GM12878 (cell line): ENCODE data around the gene MAST4. TPM values are rescaled to one million over a fixed set of nuclear protein-coding genes. Genes with fewer than 3 reads are reported as not detected.

Source experiments
- ATAC-seq: fragments of 200-7000 bp; cut with Tn5 transposase; 3 replicates; pipeline ENCODE4 v1.9.1; 2020; ENCODE audit warnings: mild to moderate bottlenecking, moderate library complexity
- BruUV-seq: library from RNA; stranded (reverse); fragments of 400-500 nt; replicated peaks from 2 replicates; lab custom pipeline; 2021; lab: Mats Ljungman, UMichigan
- CTCF ChIA-PET: fragments of 300-600 bp; sonication (Branson Sonifier 250); formaldehyde crosslinking; extraction: SDS; loops from one replicate; lab custom pipeline; 2021; ENCODE audit warnings: inconsistent platforms; lab: Yijun Ruan, JAX
- POLR2A ChIA-PET: fragments of 350-600 bp; formaldehyde crosslinking; extraction: SDS; loops from one replicate; lab custom pipeline; 2021; ENCODE audit warnings: inconsistent platforms; lab: Charles Lee
- RAD21 ChIA-PET: fragments of 300-600 bp; sonication (Branson Sonifier 250); formaldehyde crosslinking; loops from one replicate; lab custom pipeline; 2023; ENCODE audit warnings: antibody characterized with exemption; ENCODE audit not compliant: unreplicated experiment; lab: Charles Lee
- SMC1A ChIA-PET: fragments of 300-600 bp; sonication (Branson Sonifier 250); formaldehyde crosslinking; loops from one replicate; lab custom pipeline; 2023; ENCODE audit not compliant: unreplicated experiment, uncharacterized antibody; lab: Charles Lee
- DNase-seq: peaks from one replicate; pipeline ENCODE4 v3.0.0-alpha.2; 2011; ENCODE audit warnings: low read depth, low spot score
- FAIRE-seq: peaks from 3 replicates; lab custom pipeline; 2011; peaks lifted over from hg19 to GRCh38; lab: Jason Lieb, UNC
- H2AFZ ChIP-seq: 2 replicates; pipeline ENCODE4 v1.6.0; 2011; ENCODE audit warnings: low read depth, low read length, control low read depth; ENCODE audit not compliant: control insufficient read depth
- H3K27ac ChIP-seq: 2 replicates; pipeline ENCODE4 v1.5.1; 2011; ENCODE audit warnings: control low read depth; ENCODE audit not compliant: control insufficient read depth, insufficient read depth
- H3K27me3 ChIP-seq, 2 experiments: replicated peaks in 1 of 2; 2 replicates each; pipeline versions ENCODE4 v1.6.0 to v1.6.1; 2011; ENCODE audit warnings: low read length in 1 of 2; ENCODE audit not compliant: control insufficient read depth in 2 of 2, insufficient read depth in 2 of 2
- H3K36me3 ChIP-seq, 2 experiments: 2 replicates each; pipeline ENCODE4 v1.5.1; 2011; ENCODE audit warnings: low read length in 1 of 2; ENCODE audit not compliant: control insufficient read depth in 2 of 2, insufficient read depth in 2 of 2
- H3K4me1 ChIP-seq: 2 replicates; pipeline ENCODE4 v1.6.1; 2011; ENCODE audit warnings: mild to moderate bottlenecking, low read length, moderate library complexity, mixed read lengths; ENCODE audit not compliant: control insufficient read depth, insufficient read depth
- H3K4me2 ChIP-seq: 2 replicates; pipeline ENCODE4 v1.6.0; 2011; ENCODE audit warnings: control low read depth; ENCODE audit not compliant: control insufficient read depth, insufficient read depth
- H3K4me3 ChIP-seq: fragments of 200-600 bp; sonication (generic); 2 replicates; pipeline ENCODE4 v1.5.1; 2016
- H3K79me2 ChIP-seq: 2 replicates; pipeline ENCODE4 v1.6.0; 2011; ENCODE audit warnings: low read length; ENCODE audit not compliant: control insufficient read depth, insufficient read depth
- H3K9ac ChIP-seq: 2 replicates; pipeline ENCODE4 v1.8.0; 2011; ENCODE audit warnings: low read length, control low read depth, mixed read lengths; ENCODE audit not compliant: control insufficient read depth, insufficient read depth
- H3K9me3 ChIP-seq: replicated peaks from 3 replicates; pipeline ENCODE4 v1.5.1; 2011; ENCODE audit warnings: mild to moderate bottlenecking, low read length; ENCODE audit not compliant: control insufficient read depth, insufficient read depth
- H4K20me1 ChIP-seq: 2 replicates; pipeline ENCODE4 v1.6.0; 2011; ENCODE audit not compliant: control insufficient read depth, insufficient read depth
- FOS ChIP-seq: IDR thresholded peaks from 3 replicates; pipeline ENCODE4 v1.6.1; 2011; ENCODE audit warnings: borderline replicate concordance; ENCODE audit not compliant: insufficient read length; ENCODE audit errors: extremely low read depth
- JUND ChIP-seq: IDR thresholded peaks from 2 replicates; pipeline ENCODE4 v1.6.1; 2012; ENCODE audit warnings: low read depth, mild to moderate bottlenecking, low read length, improper control_type of control experiment, moderate library complexity
- MXI1 ChIP-seq: fragments of 150-350 bp; IDR thresholded peaks from 2 replicates; pipeline ENCODE4 v1.6.1; 2011; ENCODE audit warnings: low read depth, mild to moderate bottlenecking, inconsistent platforms, low read length, improper control_type of control experiment
- NFXL1 ChIP-seq: fragments of 450-650 bp; IDR thresholded peaks from 2 replicates; pipeline ENCODE4 v1.6.1; 2017; ENCODE audit warnings: antibody characterized with exemption, mild to moderate bottlenecking, borderline replicate concordance
- NFYA ChIP-seq: IDR thresholded peaks from 2 replicates; pipeline ENCODE4 v1.6.1; 2011; ENCODE audit warnings: low read depth, mild to moderate bottlenecking, low read length, improper control_type of control experiment, borderline replicate concordance
- NR2C1 ChIP-seq: fragments of 450-650 bp; IDR thresholded peaks from 2 replicates; pipeline ENCODE4 v1.6.1; 2017; ENCODE audit warnings: antibody characterized with exemption, mild to moderate bottlenecking, moderate library complexity
- SIX5 ChIP-seq: IDR thresholded peaks from 2 replicates; pipeline ENCODE4 v1.6.1; 2011; ENCODE audit warnings: mild to moderate bottlenecking, low read depth, low read length, moderate library complexity; ENCODE audit not compliant: severe bottlenecking
- SP1 ChIP-seq: IDR thresholded peaks from one replicate; pipeline ENCODE4 v1.6.1; 2011; ENCODE audit warnings: low read depth, low read length
- TARDBP ChIP-seq: IDR thresholded peaks from 2 replicates; pipeline ENCODE4 v1.6.1; 2016; ENCODE audit warnings: borderline replicate concordance
- YBX1 ChIP-seq: fragments of 450-650 bp; IDR thresholded peaks from 2 replicates; pipeline ENCODE4 v1.6.1; 2016; ENCODE audit warnings: antibody characterized with exemption
- ZBED1 ChIP-seq: IDR thresholded peaks from 2 replicates; pipeline ENCODE4 v1.6.1; 2016; ENCODE audit warnings: borderline replicate concordance
- ZNF384 ChIP-seq: IDR thresholded peaks from 2 replicates; pipeline ENCODE4 v1.6.1; 2012; ENCODE audit warnings: low read depth, mild to moderate bottlenecking, low read length, improper control_type of control experiment, borderline replicate concordance
- WGBS: methylation state at CpG from one replicate; pipeline ENCODE4 v1.1.6; 2016; ENCODE audit warnings: low lambda C conversion rate; ENCODE audit not compliant: insufficient replicate concordance, insufficient coverage; ENCODE audit errors: missing lambda C conversion rate; 5-methylcytosine and 5-hydroxymethylcytosine counted together
- in situ Hi-C: fragments of 300-500 bp; cut with MboI; formaldehyde crosslinking; loops from 9 replicates; pipeline ENCODE4 v1.14.3; 2018; ENCODE audit warnings: mixed read lengths
- intact Hi-C: fragments of 100-400 bp; cut with micrococcal nuclease; formaldehyde crosslinking; loops from one replicate; pipeline ENCODE4 v1.14.2; 2022; ENCODE audit not compliant: unreplicated experiment
- polyA plus RNA-seq, 11 experiments: library from polyadenylated mRNA; depleted of rRNA in 4 of 11; unstranded in 6 of 11; stranded (reverse) in 5 of 11; fragments of >200 nt; fragmentation: Nextera tagmentation in 4 of 11; fragmentation: Illumina TruSeq in 1 of 11; extraction: Ambion mirVana in 4 of 11; extraction: Trizol in 1 of 11; gene quantifications; 1 replicate in 1 of 11; 2 replicates in 10 of 11; pipeline versions ENCODE4 v1.2.1 to v1.2.3, GENCODE V29; 2011 to 2016; ENCODE audit warnings: inconsistent platforms in 2 of 11, missing spikeins in 2 of 11, low read depth in 1 of 11
- total RNA-seq, 4 experiments: library from RNA; depleted of rRNA in 3 of 4; stranded (reverse); fragments of >200 nt in 3 of 4; fragmentation: Illumina TruSeq in 1 of 4; extraction: Trizol in 1 of 4; gene quantifications; 2 replicates each; pipeline versions ENCODE4 v1.2.1 to v1.2.3, GENCODE V29; 2013 to 2021
- TF ChIP-seq, protein P1 (sequence below): fragments of 450-650 bp; IDR thresholded peaks from 2 replicates; pipeline ENCODE4 v1.6.1; 2016; ENCODE audit warnings: mild to moderate bottlenecking, moderate library complexity, borderline replicate concordance
- TF ChIP-seq, protein P2 (sequence below): IDR thresholded peaks from 2 replicates; pipeline ENCODE4 v1.6.1; 2011; ENCODE audit warnings: borderline replicate concordance, low read depth, mild to moderate bottlenecking, moderate library complexity, low read length; ENCODE audit not compliant: insufficient read depth, poor library complexity, severe bottlenecking
- TF ChIP-seq, protein P3 (sequence below): fragments of 450-650 bp; IDR thresholded peaks from 2 replicates; pipeline ENCODE4 v1.6.1; 2017; ENCODE audit warnings: mild to moderate bottlenecking
- TF ChIP-seq, protein P4 (sequence below): fragments of 450-650 bp; IDR thresholded peaks from 2 replicates; pipeline ENCODE4 v1.6.1; 2017; ENCODE audit warnings: borderline replicate concordance

MAST4 gene
- total and polyA plus RNA-seq, 10 of the 15 experiments (the other 5 are each of a cell fraction or from before 2014, with no cell fraction given), result 0.02 to 1.6 (median 0.29) TPM; not detected in 1

DNA sequence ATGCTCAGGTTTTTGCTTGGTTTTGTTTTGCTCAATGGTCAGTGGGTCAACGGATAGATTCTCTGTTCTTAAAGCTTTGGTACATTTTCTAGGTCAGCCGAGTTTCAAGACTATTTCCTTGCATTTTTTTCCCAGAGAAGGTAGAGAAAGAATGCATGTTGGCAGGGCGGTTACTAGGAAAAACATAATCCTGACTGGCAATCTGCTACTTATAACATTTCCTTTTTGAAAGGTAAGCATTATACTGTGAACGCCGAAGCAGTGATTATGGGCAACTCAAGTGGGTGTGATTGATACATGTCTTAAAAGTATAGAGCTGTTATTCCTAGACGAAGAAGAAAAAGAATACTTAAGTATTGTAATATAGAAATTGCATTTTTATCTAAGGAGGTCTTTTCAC, 273.2 kb downstream of the MAST4 start:
- no peaks in the 10 kb centered on the region for H3K79me2 ChIP-seq
- intact Hi-C loops, result no loop called here

More for the DNA sequence above, 273.2 kb downstream of the MAST4 start:
- no peak for DNase-seq
- SMC1A ChIA-PET, result no interaction called here
- TF ChIP-seq NFYA (no peak), MXI1 (no peak), JUND (no peak), ZBED1 (no peak), SIX5 (no peak), FOS (no peak), SP1 (no peak), NFXL1 (no peak), ZNF384 (no peak), TARDBP (no peak), YBX1 (no peak), NR2C1 (no peak)
- TF ChIP-seq, protein P1, sequence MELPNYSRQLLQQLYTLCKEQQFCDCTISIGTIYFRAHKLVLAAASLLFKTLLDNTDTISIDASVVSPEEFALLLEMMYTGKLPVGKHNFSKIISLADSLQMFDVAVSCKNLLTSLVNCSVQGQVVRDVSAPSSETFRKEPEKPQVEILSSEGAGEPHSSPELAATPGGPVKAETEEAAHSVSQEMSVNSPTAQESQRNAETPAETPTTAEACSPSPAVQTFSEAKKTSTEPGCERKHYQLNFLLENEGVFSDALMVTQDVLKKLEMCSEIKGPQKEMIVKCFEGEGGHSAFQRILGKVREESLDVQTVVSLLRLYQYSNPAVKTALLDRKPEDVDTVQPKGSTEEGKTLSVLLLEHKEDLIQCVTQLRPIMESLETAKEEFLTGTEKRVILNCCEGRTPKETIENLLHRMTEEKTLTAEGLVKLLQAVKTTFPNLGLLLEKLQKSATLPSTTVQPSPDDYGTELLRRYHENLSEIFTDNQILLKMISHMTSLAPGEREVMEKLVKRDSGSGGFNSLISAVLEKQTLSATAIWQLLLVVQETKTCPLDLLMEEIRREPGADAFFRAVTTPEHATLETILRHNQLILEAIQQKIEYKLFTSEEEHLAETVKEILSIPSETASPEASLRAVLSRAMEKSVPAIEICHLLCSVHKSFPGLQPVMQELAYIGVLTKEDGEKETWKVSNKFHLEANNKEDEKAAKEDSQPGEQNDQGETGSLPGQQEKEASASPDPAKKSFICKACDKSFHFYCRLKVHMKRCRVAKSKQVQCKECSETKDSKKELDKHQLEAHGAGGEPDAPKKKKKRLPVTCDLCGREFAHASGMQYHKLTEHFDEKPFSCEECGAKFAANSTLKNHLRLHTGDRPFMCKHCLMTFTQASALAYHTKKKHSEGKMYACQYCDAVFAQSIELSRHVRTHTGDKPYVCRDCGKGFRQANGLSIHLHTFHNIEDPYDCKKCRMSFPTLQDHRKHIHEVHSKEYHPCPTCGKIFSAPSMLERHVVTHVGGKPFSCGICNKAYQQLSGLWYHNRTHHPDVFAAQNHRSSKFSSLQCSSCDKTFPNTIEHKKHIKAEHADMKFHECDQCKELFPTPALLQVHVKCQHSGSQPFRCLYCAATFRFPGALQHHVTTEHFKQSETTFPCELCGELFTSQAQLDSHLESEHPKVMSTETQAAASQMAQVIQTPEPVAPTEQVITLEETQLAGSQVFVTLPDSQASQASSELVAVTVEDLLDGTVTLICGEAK, result no peak
- TF ChIP-seq, protein P2, sequence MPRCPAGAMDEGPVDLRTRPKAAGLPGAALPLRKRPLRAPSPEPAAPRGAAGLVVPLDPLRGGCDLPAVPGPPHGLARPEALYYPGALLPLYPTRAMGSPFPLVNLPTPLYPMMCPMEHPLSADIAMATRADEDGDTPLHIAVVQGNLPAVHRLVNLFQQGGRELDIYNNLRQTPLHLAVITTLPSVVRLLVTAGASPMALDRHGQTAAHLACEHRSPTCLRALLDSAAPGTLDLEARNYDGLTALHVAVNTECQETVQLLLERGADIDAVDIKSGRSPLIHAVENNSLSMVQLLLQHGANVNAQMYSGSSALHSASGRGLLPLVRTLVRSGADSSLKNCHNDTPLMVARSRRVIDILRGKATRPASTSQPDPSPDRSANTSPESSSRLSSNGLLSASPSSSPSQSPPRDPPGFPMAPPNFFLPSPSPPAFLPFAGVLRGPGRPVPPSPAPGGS, result no peak
- TF ChIP-seq, protein P3, sequence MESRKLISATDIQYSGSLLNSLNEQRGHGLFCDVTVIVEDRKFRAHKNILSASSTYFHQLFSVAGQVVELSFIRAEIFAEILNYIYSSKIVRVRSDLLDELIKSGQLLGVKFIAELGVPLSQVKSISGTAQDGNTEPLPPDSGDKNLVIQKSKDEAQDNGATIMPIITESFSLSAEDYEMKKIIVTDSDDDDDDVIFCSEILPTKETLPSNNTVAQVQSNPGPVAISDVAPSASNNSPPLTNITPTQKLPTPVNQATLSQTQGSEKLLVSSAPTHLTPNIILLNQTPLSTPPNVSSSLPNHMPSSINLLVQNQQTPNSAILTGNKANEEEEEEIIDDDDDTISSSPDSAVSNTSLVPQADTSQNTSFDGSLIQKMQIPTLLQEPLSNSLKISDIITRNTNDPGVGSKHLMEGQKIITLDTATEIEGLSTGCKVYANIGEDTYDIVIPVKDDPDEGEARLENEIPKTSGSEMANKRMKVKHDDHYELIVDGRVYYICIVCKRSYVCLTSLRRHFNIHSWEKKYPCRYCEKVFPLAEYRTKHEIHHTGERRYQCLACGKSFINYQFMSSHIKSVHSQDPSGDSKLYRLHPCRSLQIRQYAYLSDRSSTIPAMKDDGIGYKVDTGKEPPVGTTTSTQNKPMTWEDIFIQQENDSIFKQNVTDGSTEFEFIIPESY, result no peak
- TF ChIP-seq, protein P4, sequence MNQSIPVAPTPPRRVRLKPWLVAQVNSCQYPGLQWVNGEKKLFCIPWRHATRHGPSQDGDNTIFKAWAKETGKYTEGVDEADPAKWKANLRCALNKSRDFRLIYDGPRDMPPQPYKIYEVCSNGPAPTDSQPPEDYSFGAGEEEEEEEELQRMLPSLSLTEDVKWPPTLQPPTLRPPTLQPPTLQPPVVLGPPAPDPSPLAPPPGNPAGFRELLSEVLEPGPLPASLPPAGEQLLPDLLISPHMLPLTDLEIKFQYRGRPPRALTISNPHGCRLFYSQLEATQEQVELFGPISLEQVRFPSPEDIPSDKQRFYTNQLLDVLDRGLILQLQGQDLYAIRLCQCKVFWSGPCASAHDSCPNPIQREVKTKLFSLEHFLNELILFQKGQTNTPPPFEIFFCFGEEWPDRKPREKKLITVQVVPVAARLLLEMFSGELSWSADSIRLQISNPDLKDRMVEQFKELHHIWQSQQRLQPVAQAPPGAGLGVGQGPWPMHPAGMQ, result no peak
- ATAC-seq, result no peak
- WGBS, result 48% methylated on average over 6 of the region's 6 CpGs
- H3K9ac ChIP-seq, result no peak overlapping the region
- no peak overlapping the region for H2AFZ ChIP-seq
- H3K4me3 ChIP-seq, result no peak overlapping the region
- no peaks in the 10 kb centered on the region for H3K9me3 ChIP-seq
- H3K4me1 ChIP-seq, result no peaks in the 10 kb centered on the region
- FAIRE-seq, result no peak
- H3K27me3 ChIP-seq, result no peaks in the 10 kb centered on the region
- H3K27ac ChIP-seq, result no peak overlapping the region
- H3K4me2 ChIP-seq, result no peak overlapping the region
- RAD21 ChIA-PET, result no interaction called here
- CTCF ChIA-PET, result no interaction called here
- in situ Hi-C loops, result no loop called here
- BruUV-seq, result no TSS peak
- POLR2A ChIA-PET, result no interaction called here
- H4K20me1 ChIP-seq, result no peaks in the 10 kb centered on the region
- no peaks in the 10 kb centered on the region for H3K36me3 ChIP-seq
